DND-41 (cell line): ENCODE results near the gene CDC25B.
A peak's percentile ranks its signal among the peaks of the same experiment; 100 is the strongest.

Experiments
- ATAC-seq: fragments of 200-7000 bp; cut with Tn5 transposase; 3 replicates; pipeline ENCODE4 v1.9.1; 2021; ENCODE audit warnings: low read depth; ENCODE audit not compliant: insufficient read depth
- DNase-seq: peaks from one replicate; pipeline ENCODE4 v3.0.0-alpha.2; 2020
- H2AFZ ChIP-seq: 2 replicates; pipeline ENCODE4 v1.6.0; 2012; ENCODE audit warnings: low read depth, low read length
- H3K27ac ChIP-seq: 2 replicates; pipeline ENCODE4 v1.5.1; 2012; ENCODE audit warnings: low read length, inconsistent platforms
- H3K27me3 ChIP-seq: fragments of 200-600 bp; sonication (generic); 2 replicates; pipeline ENCODE4 v1.6.0; 2012; ENCODE audit warnings: low read length, mild to moderate bottlenecking, inconsistent platforms; ENCODE audit not compliant: insufficient read depth, poor library complexity
- H3K36me3 ChIP-seq: 2 replicates; pipeline ENCODE4 v1.5.1; 2012; ENCODE audit warnings: low read length, inconsistent platforms; ENCODE audit not compliant: insufficient read depth
- H3K4me1 ChIP-seq: 2 replicates; pipeline ENCODE4 v1.5.1; 2012; ENCODE audit warnings: mild to moderate bottlenecking, low read length; ENCODE audit not compliant: insufficient read depth
- H3K4me2 ChIP-seq: 2 replicates; pipeline ENCODE4 v1.6.0; 2012; ENCODE audit warnings: mild to moderate bottlenecking, moderate library complexity, low read length, inconsistent platforms; ENCODE audit not compliant: insufficient read depth
- H3K4me3 ChIP-seq, 2 experiments: fragments of 200-600 bp in 1 of 2; shearing (Covaris generic) in 1 of 2; 2 replicates each; pipeline ENCODE4 v1.5.1; 2012 to 2016; ENCODE audit warnings: inconsistent platforms in 2 of 2, low read length in 2 of 2, mild to moderate bottlenecking in 2 of 2, low read depth in 1 of 2, moderate library complexity in 1 of 2
- H3K79me2 ChIP-seq: 2 replicates; pipeline ENCODE4 v1.6.0; 2012; ENCODE audit warnings: low read length, inconsistent platforms; ENCODE audit not compliant: insufficient read depth
- H3K9ac ChIP-seq: 2 replicates; pipeline ENCODE4 v1.6.0; 2012; ENCODE audit warnings: low read depth, mild to moderate bottlenecking, inconsistent platforms, low read length, moderate library complexity
- H3K9me3 ChIP-seq: 2 replicates; pipeline ENCODE4 v1.5.1; 2012; ENCODE audit warnings: low read length, moderate library complexity, mild to moderate bottlenecking, inconsistent platforms; ENCODE audit not compliant: insufficient read depth, severe bottlenecking
- H4K20me1 ChIP-seq: 2 replicates; pipeline ENCODE4 v1.6.0; 2012; ENCODE audit warnings: low read length; ENCODE audit not compliant: insufficient read depth
- CTCF ChIP-seq: IDR thresholded peaks from 2 replicates; pipeline ENCODE4 v1.5.1; 2012; ENCODE audit warnings: borderline replicate concordance, low read length, moderate library complexity, mild to moderate bottlenecking; ENCODE audit not compliant: poor library complexity, severe bottlenecking; ENCODE audit errors: extremely low read depth
- EZH2 ChIP-seq: IDR thresholded peaks from 3 replicates; pipeline ENCODE4 v1.6.1; 2012; ENCODE audit warnings: borderline replicate concordance, low read depth, mild to moderate bottlenecking, moderate library complexity, low read length, inconsistent platforms; ENCODE audit not compliant: severe bottlenecking

CDC25B gene

GRCh38 chr20:3795511-3796468, at the start of gene CDC25B:
Gene CDC25B (plus strand): TSS chr20:3796310. CDS start chr20:3796532, 222 bp downstream.
- Histone ChIP-seq H3K9ac (peak within 1 kb of the TSS; percentile 91), H3K4me2 (peak within 1 kb of the TSS; percentile 84), H3K9me3 (no peaks in the 10 kb centered on the region), H3K27me3 (no peaks in the 10 kb centered on the region), H2AFZ (peak within 1 kb of the TSS; percentile 98), H4K20me1 (peaks cover 16% of the 10 kb centered on the region), H3K36me3 (peaks cover 43% of the 10 kb centered on the region), H3K4me3 (peak within 1 kb of the TSS; percentile 70 to 83), H3K4me1 (peaks cover 61% of the 10 kb centered on the region), H3K27ac (peak within 1 kb of the TSS; percentile 99), H3K79me2 (peaks cover 58% of the 10 kb centered on the region)
- peak; percentile 86 for ATAC-seq
- TF ChIP-seq CTCF (peak; percentile 52), EZH2 (no peak)
- DNase-seq, result peak; percentile 98

GRCh38 chr20:3747471-3747870, 48.6 kb upstream of the CDC25B start:
- H4K20me1 ChIP-seq, result peaks cover 6% of the 10 kb centered on the region; the same call in 1 of the 2 replicates
- no peaks in the 10 kb centered on the region for H3K9me3 ChIP-seq
- no peaks in the 10 kb centered on the region for H3K79me2 ChIP-seq
- H3K27ac ChIP-seq, result no peak overlapping the region
- ATAC-seq, result no peak
- TF ChIP-seq CTCF (no peak), EZH2 (no peak)
- no peak overlapping the region for H3K4me2 ChIP-seq
- no peak overlapping the region for H3K9ac ChIP-seq
- DNase-seq, result no peak
- no peaks in the 10 kb centered on the region for H3K4me1 ChIP-seq
- H3K27me3 ChIP-seq, result no peaks in the 10 kb centered on the region
- H3K4me3 ChIP-seq, result no peak overlapping the region
- peaks cover 9% of the 10 kb centered on the region for H3K36me3 ChIP-seq
- no peak overlapping the region for H2AFZ ChIP-seq

GRCh38 chr20:3748073-3748472, 48.0 kb upstream of the CDC25B start:
- DNase-seq, result no peak
- Histone ChIP-seq H3K4me3 (no peak overlapping the region), H3K9me3 (no peaks in the 10 kb centered on the region), H3K4me1 (no peaks in the 10 kb centered on the region), H3K27ac (no peak overlapping the region), H3K27me3 (no peaks in the 10 kb centered on the region), H3K4me2 (no peak overlapping the region), H3K36me3 (peaks cover 9% of the 10 kb centered on the region), H3K79me2 (no peaks in the 10 kb centered on the region), H2AFZ (no peak overlapping the region), H4K20me1 (peaks cover 6% of the 10 kb centered on the region; the same call in 1 of the 2 replicates), H3K9ac (no peak overlapping the region)
- TF ChIP-seq EZH2, result no peak
- no peak for TF ChIP-seq CTCF
- no peak for ATAC-seq
